Activated gamma-delta T cell treated with Interleukin-2 at 50 U/mL for 16 hours (primary cell): Measurements from ENCODE around the gene EGF.
"Not testable (repeated sequence)": the region's sequence is repeated elsewhere in the genome, so short reads cannot be mapped to it uniquely, and the experiment has no call there.

Experiments used
- DNase-seq: peaks from one replicate; pipeline ENCODE4 v3.0.0-alpha.2; 2020

EGF gene

GRCh38 chr4:109998867-109999584, 86.3 kb downstream of the EGF start:
- DNase-seq = peak; percentile 27

DNA sequence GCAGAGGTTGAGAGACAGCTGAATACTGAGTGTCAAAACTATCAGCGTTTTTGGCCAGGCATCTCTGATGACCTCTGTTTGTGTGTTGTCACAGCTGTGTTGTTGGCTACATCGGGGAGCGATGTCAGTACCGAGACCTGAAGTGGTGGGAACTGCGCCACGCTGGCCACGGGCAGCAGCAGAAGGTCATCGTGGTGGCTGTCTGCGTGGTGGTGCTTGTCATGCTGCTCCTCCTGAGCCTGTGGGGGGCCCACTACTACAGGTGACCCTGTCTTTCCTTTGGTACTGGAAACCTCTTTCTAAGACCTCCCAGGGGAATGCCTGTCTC, 86.9 kb downstream of the EGF start:
- DNase-seq = no peak

DNA sequence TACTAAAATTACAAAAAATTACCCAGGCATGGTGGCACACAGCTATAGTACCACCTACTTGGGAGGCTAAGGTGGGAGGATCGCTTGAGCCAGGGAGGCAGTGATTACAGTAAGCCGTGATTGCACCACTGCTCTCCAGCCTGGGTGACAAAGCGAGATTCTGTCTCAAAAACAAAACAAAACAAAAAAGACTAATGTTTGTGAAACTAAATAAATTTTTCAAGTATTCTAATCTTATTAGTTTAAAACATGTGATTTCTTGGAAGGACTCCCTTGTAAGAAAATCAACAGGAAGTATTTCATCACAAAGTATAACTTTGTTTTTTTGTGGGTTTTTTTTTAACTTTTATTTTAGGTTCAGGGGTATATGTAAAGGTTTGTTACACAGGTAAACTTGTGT, 89.6 kb downstream of the EGF start:
- no peak for DNase-seq

- no peak for DNase-seq
Measured at GRCh38 chr4:110003401-110004187, 90.9 kb downstream of the EGF start.

DNA sequence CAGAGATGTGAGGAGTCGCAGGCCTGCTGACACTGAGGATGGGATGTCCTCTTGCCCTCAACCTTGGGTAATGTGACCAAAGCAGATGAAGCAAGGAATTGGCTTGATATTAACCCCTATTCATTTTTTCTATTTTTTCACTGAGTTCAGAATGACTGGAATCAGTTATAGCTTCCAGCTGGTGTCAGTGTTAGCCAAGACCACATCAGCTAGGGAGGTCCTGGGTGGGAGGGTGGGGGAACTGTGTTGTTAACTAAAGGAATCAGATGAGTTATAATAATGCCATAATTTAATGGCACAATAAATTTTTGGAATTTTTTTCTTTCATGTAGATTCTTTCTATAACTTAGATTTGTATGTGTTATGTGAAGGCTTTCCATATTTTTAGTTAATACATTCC, 91.9 kb downstream of the EGF start:
- no peak for DNase-seq

DNA sequence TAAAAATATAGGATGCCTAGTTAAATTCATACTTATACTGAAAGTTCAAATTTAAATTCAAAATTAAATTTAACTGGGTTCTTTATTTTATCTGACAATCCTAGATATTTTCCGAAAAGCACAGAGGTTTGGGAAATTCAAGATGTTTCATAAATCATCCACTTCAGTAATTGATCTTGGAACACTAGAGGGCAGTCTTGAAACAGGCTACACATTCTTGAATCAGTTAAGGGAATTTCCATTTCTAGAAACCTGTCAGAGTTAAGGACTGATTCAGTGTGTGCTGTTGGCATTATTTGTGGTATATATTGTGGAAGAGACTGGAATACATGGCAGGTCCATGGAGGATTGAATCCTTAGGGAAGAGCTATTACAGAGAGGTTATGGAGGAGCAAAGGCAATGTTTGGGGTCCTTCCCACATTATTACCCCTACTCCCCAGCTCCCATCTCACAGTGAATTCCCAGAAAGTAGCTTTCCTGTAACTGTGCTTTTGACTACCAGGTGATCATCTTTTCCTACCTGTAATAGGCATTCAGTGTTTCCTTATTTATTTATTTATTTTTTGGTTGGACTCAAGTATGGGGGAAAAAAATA, 92.9 kb downstream of the EGF start:
- DNase-seq = no peak

GRCh38 chr4:110007217-110007616, 94.5 kb downstream of the EGF start:
- DNase-seq = no peak

DNA sequence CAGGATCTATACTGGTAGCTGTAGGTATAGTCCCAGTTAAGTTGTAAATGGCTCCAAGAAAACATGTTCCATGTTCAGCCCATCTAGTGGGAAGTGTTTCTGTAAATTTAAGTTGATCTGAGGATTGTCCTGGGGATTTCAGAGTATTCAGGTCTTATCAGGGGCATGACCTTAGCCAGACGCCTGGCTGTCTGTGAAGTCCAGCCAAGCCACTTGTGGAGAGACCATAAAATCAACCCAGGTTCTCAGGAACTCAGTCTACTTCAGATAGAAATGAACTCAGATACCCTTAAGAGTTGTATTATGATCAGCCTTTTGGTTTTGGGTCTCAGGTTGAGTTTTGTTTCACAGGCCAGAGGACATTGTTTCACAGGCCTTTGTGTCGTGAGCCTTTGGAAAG, 95.9 kb downstream of the EGF start:
- DNase-seq = no peak

GRCh38 chr4:110009550-110009949, 96.9 kb downstream of the EGF start:
- no peak for DNase-seq

GRCh38 chr4:110010797-110011196, 98.1 kb downstream of the EGF start:
- no peak for DNase-seq

DNA sequence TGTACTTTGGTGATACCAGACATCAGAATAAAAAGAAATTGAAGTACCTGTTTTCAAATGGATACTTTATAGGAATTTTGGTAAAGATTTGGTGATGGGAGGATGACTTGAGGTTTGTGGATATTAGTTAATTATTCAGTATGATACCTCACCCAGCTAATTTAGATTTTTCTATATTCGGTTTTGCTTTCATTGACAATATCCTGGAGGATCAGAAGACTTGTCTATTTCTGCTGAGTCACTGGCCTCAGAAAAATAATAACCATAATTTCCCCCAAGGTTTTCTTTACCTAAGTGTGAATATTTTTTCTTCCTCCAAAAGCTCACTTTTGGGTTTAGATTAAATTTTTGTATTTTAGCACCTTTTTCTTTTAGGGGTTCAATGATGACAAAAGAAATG, 100.2 kb downstream of the EGF start:
- DNase-seq = no peak

GRCh38 chr4:110014233-110014632, 101.5 kb downstream of the EGF start:
- DNase-seq = no peak

DNA sequence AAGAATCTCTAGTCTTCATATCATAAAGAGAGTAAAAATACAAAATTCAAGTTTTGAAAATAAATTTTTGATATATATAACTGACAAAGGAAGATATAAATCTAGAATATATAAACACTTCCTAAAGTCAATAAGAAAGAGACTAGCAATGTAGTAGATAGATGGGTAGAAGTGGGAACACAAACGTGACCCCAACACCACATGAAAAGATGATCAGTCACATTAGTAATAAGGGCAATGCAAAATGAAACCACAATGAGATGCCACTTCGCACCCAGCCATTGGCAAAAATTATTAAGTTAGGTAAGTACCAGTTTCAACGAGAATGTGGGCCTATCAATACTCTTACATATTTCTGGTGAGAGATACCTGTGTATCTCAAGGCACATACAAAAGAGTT, 106.5 kb downstream of the EGF start:
- no peak for DNase-seq

DNA sequence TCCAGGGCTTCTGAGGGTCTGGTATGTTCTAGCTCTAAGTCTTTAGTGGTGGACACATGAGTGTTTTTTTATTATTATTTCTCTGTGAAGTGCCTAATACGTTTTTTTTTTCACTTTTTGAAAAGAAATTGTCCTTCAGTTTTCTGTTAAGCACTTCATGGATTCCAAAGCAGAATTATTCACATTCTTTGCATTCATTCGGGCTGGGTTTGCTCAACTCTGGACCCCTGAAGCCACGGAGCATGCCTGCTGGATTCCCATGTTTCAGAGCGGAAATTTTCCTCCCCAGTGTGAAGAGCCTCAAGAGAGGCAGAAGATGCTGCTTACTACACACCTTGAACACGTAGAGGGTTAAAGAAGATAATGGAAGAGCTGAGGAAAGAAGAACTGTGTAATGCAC, 107.5 kb downstream of the EGF start:
- no peak for DNase-seq

- no peak for DNase-seq
Measured at GRCh38 chr4:110020646-110021443, 108.2 kb downstream of the EGF start.

- DNase-seq = no peak
Measured at GRCh38 chr4:110022457-110022856, 109.8 kb downstream of the EGF start.

- no peak for DNase-seq
Measured at GRCh38 chr4:110025056-110025455, 112.4 kb downstream of the EGF start.

- DNase-seq = no peak
Measured at GRCh38 chr4:110025718-110026117, 113.0 kb downstream of the EGF start.

DNA sequence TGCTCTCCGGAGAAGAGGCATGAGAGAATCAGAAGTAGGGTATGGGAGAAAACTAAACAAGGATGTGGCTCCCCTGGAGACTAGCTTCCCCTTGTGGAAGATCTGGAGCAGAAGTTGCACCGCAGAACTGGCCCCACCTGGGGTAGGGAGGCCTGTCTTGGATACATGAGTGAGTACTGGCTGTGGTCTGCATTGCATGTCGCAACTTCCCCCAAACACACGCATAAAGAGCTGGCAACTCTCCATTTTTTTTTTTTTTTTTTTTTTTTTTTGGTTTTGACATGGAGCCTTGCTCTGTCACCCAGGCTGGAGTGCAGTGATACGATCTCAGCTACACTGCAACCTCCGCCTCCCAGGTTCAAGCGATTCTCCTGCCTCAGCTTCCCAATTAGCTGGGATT, 119.9 kb downstream of the EGF start:
- DNase-seq = no peak

- DNase-seq = no peak
Measured at GRCh38 chr4:110033355-110034025, 120.8 kb downstream of the EGF start.

DNA sequence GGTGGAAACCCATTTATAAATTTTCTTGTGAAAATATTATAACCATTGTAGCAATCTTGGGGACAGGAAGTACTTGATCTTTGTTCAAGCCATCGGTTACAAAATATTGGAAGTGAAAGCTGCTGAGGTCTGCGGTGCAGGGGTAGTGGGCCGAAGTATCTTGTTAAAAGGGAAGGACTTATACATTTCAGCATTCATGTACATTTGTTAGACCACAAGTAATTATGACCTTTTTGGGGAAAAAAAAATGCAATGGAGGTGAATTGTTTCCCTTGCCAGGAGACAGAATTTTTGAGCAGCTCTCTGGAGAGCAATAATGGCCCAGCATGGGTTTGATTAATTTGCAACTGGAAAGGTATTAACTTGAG, 121.3 kb downstream of the EGF start:
- no peak for DNase-seq

- not testable (repeated sequence) for DNase-seq
Measured at GRCh38 chr4:110039164-110039563, 126.5 kb downstream of the EGF start.

DNA sequence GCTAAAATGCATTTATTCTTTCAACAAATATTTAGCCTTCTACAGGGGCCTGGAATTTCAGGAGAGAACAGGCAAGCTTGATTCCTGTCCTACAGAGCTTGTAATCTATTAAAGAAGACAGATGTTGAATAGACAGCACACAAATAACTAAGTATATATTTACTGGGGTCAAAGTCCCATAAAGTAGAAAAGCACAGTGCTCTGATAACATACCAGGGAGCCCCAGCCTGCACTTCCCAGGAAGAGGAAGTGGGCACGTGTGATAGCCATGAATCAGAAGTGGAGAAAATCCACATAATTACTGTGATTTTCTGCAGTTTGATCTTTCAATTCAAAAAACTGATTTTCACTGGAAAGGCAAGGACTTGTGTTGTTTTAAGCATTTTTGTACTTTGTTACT, 129.1 kb downstream of the EGF start:
- DNase-seq = no peak
